ENCODE measurements around the gene SLC38A9. TPM values are rescaled to one million over a fixed set of nuclear protein-coding genes. Genes with fewer than 3 reads are reported as not detected.
"Not testable (repeated sequence)": the region's sequence is repeated elsewhere in the genome, so short reads cannot be mapped to it uniquely, and the experiment has no call there.

Gene SLC38A9
- total RNA-seq, 1 donor from 2014 or later, result 19.3 TPM

- Mint-ChIP-seq H3K4me3 (ENCODE audit: low read depth) (no peak overlapping the region), H3K36me3 (ENCODE audit: low read depth) (peaks cover 53% of the 10 kb centered on the region), H3K27me3 (ENCODE audit: low read depth) (no peaks in the 10 kb centered on the region), H3K27ac (no peak overlapping the region), H3K9me3 (no peaks in the 10 kb centered on the region), H3K4me1 (ENCODE audit: low read depth) (peaks cover 31% of the 10 kb centered on the region)
- no peak for DNase-seq (ENCODE audit: low spot score)
- intact Hi-C loops (cut with micrococcal nuclease), result no loop called here
These were observed 10.5 kb downstream of the SLC38A9 start for GRCh38 chr5:55701462-55702103.

GRCh38 chr5:55700745-55701144 lies 11.4 kb downstream of the SLC38A9 start:
- H3K27me3 Mint-ChIP-seq (ENCODE audit: low read depth), result no peaks in the 10 kb centered on the region
- peaks cover 27% of the 10 kb centered on the region for H3K4me1 Mint-ChIP-seq (ENCODE audit: low read depth)
- H3K9me3 Mint-ChIP-seq, result no peaks in the 10 kb centered on the region
- intact Hi-C loops (cut with micrococcal nuclease), result no loop called here
- DNase-seq (ENCODE audit: low spot score), result no peak
- H3K27ac Mint-ChIP-seq, result no peak overlapping the region
- peaks cover 49% of the 10 kb centered on the region for H3K36me3 Mint-ChIP-seq (ENCODE audit: low read depth)
- no peak overlapping the region for H3K4me3 Mint-ChIP-seq (ENCODE audit: low read depth)

GRCh38 chr5:55699041-55699688 lies 13.0 kb downstream of the SLC38A9 start:
- no peak overlapping the region for H3K27ac Mint-ChIP-seq
- H3K4me1 Mint-ChIP-seq (ENCODE audit: low read depth), result peaks cover 26% of the 10 kb centered on the region
- H3K4me3 Mint-ChIP-seq (ENCODE audit: low read depth), result no peak overlapping the region
- intact Hi-C loops (cut with micrococcal nuclease), result no loop called here
- H3K9me3 Mint-ChIP-seq, result no peaks in the 10 kb centered on the region
- H3K27me3 Mint-ChIP-seq (ENCODE audit: low read depth), result no peaks in the 10 kb centered on the region
- no peak for DNase-seq (ENCODE audit: low spot score)
- peaks cover 51% of the 10 kb centered on the region for H3K36me3 Mint-ChIP-seq (ENCODE audit: low read depth)

GRCh38 chr5:55696704-55697103 lies 15.4 kb downstream of the SLC38A9 start:
- H3K27me3 Mint-ChIP-seq (ENCODE audit: low read depth); DNase-seq (ENCODE audit: low spot score); H3K9me3 Mint-ChIP-seq; H3K27ac Mint-ChIP-seq; H3K4me3 Mint-ChIP-seq (ENCODE audit: low read depth); intact Hi-C loops (cut with micrococcal nuclease): not testable (repeated sequence)
- peaks cover 24% of the 10 kb centered on the region for H3K4me1 Mint-ChIP-seq (ENCODE audit: low read depth)
- H3K36me3 Mint-ChIP-seq (ENCODE audit: low read depth), result peaks cover 36% of the 10 kb centered on the region

DNA sequence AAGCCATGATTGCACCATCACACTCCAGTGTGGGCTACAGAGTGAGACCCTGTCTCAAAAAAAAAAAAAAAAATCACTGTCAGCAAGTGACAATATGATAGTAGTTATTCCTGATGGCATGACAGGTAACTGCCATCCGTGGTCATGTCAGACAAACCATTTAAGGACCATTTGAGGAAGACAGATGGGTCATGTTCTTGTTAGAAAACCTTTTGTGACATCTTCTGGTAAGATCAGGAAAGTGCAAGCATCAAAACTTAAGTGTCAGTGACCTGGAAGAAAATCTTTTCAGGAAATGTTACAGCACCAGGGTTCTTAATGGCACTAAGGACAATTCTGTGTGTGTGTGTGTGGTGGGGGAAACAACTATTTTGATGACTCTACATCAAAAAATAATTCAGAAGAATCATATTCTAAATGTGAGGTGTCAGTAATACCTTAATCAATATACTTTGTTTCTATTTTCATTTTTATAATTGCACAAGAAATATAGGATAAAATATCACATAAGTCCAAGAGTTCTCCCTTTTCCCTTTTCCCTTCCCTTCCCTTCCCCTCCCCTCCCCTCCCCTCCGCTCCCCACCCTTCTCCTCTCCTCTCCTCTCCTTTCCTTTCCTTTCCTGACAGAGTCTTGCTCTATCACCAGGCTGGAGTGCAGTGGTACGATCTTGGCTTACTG lies 17.8 kb downstream of the SLC38A9 start:
- H3K27me3 Mint-ChIP-seq (ENCODE audit: low read depth), result no peaks in the 10 kb centered on the region
- no peak for DNase-seq (ENCODE audit: low spot score)

DNA sequence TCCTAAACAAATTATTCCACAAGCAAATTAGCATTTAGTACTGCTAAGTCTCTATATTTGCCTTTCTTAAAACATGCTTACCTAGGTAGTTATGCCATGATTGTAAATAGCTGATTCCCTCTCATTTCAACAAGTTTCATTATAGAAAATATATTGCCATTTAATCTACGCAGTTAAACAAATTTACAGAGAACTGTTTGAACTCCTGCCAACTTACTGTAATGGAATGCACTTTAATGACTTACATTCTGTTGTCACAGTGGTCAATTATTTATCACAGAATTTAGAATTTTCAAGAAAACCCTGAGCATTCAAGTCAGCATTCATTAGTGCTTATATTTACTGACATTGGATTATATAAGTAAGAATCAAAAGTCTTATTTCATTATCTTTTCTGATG lies 19.6 kb downstream of the SLC38A9 start:
- peaks cover 18% of the 10 kb centered on the region for H3K4me1 Mint-ChIP-seq (ENCODE audit: low read depth)
- intact Hi-C loops (cut with micrococcal nuclease), result loop anchor here (5.0 kb wide), 4 partner anchors 160 to 520 kb away; partner anchors contain the start of genes CDC20B, MCIDAS and PLPP1
- no peaks in the 10 kb centered on the region for H3K27me3 Mint-ChIP-seq (ENCODE audit: low read depth)
- H3K9me3 Mint-ChIP-seq, result no peaks in the 10 kb centered on the region
- no peak for DNase-seq (ENCODE audit: low spot score)
- no peak overlapping the region for H3K4me3 Mint-ChIP-seq (ENCODE audit: low read depth)
- H3K36me3 Mint-ChIP-seq (ENCODE audit: low read depth), result peaks cover 24% of the 10 kb centered on the region
- H3K27ac Mint-ChIP-seq, result no peak overlapping the region

More for the DNA sequence above, 17.8 kb downstream of the SLC38A9 start:
- Mint-ChIP-seq H3K27ac (no peak overlapping the region), H3K4me3 (ENCODE audit: low read depth) (no peak overlapping the region), H3K36me3 (ENCODE audit: low read depth) (peaks cover 26% of the 10 kb centered on the region), H3K9me3 (no peaks in the 10 kb centered on the region), H3K4me1 (ENCODE audit: low read depth) (peaks cover 20% of the 10 kb centered on the region)
- intact Hi-C loops (cut with micrococcal nuclease), result loop anchor here (1.0 to 5.0 kb wide), 6 partner anchors 162 to 522 kb away; partner anchors contain the start of genes CDC20B, MCIDAS and PLPP1

DNA sequence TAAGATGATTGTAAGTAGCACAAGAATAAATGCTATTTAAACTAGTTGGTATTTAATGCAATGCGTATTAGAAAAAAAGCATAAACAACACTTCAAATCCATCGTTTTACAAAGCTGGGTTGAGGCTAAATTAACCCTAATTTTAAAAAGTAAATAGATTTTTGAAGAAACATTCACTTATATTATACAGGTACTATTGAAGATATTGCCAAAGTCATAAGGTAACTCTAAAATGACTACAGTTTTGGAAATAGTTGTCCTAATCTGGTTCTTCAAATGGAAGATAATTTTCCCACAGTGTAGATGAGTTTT lies 20.1 kb downstream of the SLC38A9 start:
- Mint-ChIP-seq H3K4me1 (ENCODE audit: low read depth) (peaks cover 18% of the 10 kb centered on the region), H3K4me3 (ENCODE audit: low read depth) (no peak overlapping the region), H3K27ac (no peak overlapping the region), H3K9me3 (no peaks in the 10 kb centered on the region), H3K36me3 (ENCODE audit: low read depth) (peaks cover 20% of the 10 kb centered on the region), H3K27me3 (ENCODE audit: low read depth) (no peaks in the 10 kb centered on the region)
- DNase-seq (ENCODE audit: low spot score), result no peak
- intact Hi-C loops (cut with micrococcal nuclease), result loop anchor here (5.0 kb wide), 4 partner anchors 160 to 520 kb away; partner anchors contain the start of genes CDC20B, MCIDAS and PLPP1

GRCh38 chr5:55691265-55692105 lies 20.6 kb downstream of the SLC38A9 start:
- peaks cover 18% of the 10 kb centered on the region for H3K4me1 Mint-ChIP-seq (ENCODE audit: low read depth)
- H3K27me3 Mint-ChIP-seq (ENCODE audit: low read depth), result no peaks in the 10 kb centered on the region
- peak overlapping the region; percentile 69 for H3K27ac Mint-ChIP-seq
- DNase-seq (ENCODE audit: low spot score), result no peak
- no peak overlapping the region for H3K4me3 Mint-ChIP-seq (ENCODE audit: low read depth)
- H3K36me3 Mint-ChIP-seq (ENCODE audit: low read depth), result peaks cover 20% of the 10 kb centered on the region
- intact Hi-C loops (cut with micrococcal nuclease), result loop anchor here (5.0 kb wide), 4 partner anchors 159 to 519 kb away; partner anchors contain the start of genes CDC20B, MCIDAS and PLPP1
- H3K9me3 Mint-ChIP-seq, result no peaks in the 10 kb centered on the region

- DNase-seq (ENCODE audit: low spot score), result no peak
- Mint-ChIP-seq H3K4me3 (ENCODE audit: low read depth) (no peak overlapping the region), H3K9me3 (no peaks in the 10 kb centered on the region), H3K36me3 (ENCODE audit: low read depth) (peaks cover 24% of the 10 kb centered on the region), H3K27me3 (ENCODE audit: low read depth) (no peaks in the 10 kb centered on the region), H3K4me1 (ENCODE audit: low read depth) (peaks cover 7% of the 10 kb centered on the region), H3K27ac (no peak overlapping the region)
- intact Hi-C loops (cut with micrococcal nuclease), result no loop called here
These were observed 30.1 kb downstream of the SLC38A9 start for GRCh38 chr5:55682071-55682470.

GRCh38 chr5:55681301-55681700 lies 30.8 kb downstream of the SLC38A9 start:
- intact Hi-C loops (cut with micrococcal nuclease), result no loop called here
- Mint-ChIP-seq H3K27me3 (ENCODE audit: low read depth) (no peaks in the 10 kb centered on the region), H3K36me3 (ENCODE audit: low read depth) (peaks cover 18% of the 10 kb centered on the region), H3K9me3 (no peaks in the 10 kb centered on the region), H3K4me1 (ENCODE audit: low read depth) (peaks cover 7% of the 10 kb centered on the region), H3K4me3 (ENCODE audit: low read depth) (no peak overlapping the region), H3K27ac (no peak overlapping the region)
- DNase-seq (ENCODE audit: low spot score), result no peak

DNA sequence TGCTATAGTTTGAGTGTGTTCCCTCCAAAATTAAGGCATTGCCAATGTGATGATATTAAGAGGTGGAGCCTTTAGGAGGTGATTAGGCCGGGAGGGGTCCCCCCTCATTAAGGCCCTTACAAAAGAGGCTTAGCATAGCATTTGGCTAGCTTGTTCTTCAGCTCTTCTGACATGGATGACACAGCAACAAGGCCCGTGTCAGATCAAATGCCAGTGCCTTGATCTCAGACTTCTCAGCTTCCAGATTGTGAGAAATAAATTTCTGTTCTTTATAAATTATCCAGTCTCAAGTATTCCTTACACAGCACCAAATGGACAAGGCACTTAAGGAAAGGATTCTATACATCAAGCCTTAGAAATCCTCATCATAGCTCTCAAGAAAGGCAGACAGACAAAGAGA lies 31.8 kb downstream of the SLC38A9 start:
- H3K27me3 Mint-ChIP-seq (ENCODE audit: low read depth), result no peaks in the 10 kb centered on the region

DNA sequence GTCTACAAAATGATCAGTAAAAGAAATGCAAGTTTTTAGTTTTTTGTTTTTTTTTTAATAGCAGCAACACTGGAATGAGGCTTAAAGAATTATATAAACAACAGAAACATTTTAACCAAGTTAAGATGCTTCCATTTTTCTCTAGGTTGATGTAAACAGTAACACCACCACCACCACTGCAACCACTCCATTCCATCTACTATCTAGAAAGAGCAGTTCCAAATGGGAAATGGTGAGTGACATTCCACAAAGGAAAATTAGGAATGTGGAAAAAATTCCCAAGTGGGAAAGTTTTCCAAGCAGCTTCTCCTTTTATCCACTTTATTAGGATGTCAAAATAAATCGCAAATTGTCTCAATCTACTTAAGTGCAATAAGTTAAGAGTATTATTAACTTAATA lies 32.6 kb downstream of the SLC38A9 start:
- Mint-ChIP-seq H3K27me3 (ENCODE audit: low read depth) (no peaks in the 10 kb centered on the region), H3K36me3 (ENCODE audit: low read depth) (peaks cover 8% of the 10 kb centered on the region), H3K27ac (no peak overlapping the region), H3K9me3 (no peaks in the 10 kb centered on the region), H3K4me3 (ENCODE audit: low read depth) (no peak overlapping the region), H3K4me1 (ENCODE audit: low read depth) (peaks cover 13% of the 10 kb centered on the region)
- intact Hi-C loops (cut with micrococcal nuclease), result no loop called here
- DNase-seq (ENCODE audit: low spot score), result no peak

More for the DNA sequence above, 31.8 kb downstream of the SLC38A9 start:
- H3K4me3 Mint-ChIP-seq (ENCODE audit: low read depth), result no peak overlapping the region
- DNase-seq (ENCODE audit: low spot score), result no peak
- H3K36me3 Mint-ChIP-seq (ENCODE audit: low read depth), result peaks cover 10% of the 10 kb centered on the region
- no peaks in the 10 kb centered on the region for H3K9me3 Mint-ChIP-seq
- H3K4me1 Mint-ChIP-seq (ENCODE audit: low read depth), result peaks cover 10% of the 10 kb centered on the region
- no peak overlapping the region for H3K27ac Mint-ChIP-seq
- intact Hi-C loops (cut with micrococcal nuclease), result no loop called here
